HFF-Myc (cell line): Measurements from ENCODE around the gene NRM.
"Not testable (repeated sequence)": the region's sequence is repeated elsewhere in the genome, so short reads cannot be mapped to it uniquely, and the experiment has no call there.

Experiments
- DNase-seq: peaks from one replicate; pipeline ENCODE4 v3.0.0-alpha.2; 2011; ENCODE audit warnings: low read depth; ENCODE audit errors: extremely low read depth
- H3K4me3 ChIP-seq: replicated peaks from 2 replicates; pipeline ENCODE4 v1.5.1; 2011; ENCODE audit warnings: low read depth, mild to moderate bottlenecking, control low read depth, low read length
- TF ChIP-seq, protein P1 (sequence below): IDR thresholded peaks from 2 replicates; pipeline ENCODE4 v1.5.1; 2012; ENCODE audit warnings: mild to moderate bottlenecking, low read depth, low read length, control low read depth; ENCODE audit errors: missing control alignments

The NRM gene

DNA sequence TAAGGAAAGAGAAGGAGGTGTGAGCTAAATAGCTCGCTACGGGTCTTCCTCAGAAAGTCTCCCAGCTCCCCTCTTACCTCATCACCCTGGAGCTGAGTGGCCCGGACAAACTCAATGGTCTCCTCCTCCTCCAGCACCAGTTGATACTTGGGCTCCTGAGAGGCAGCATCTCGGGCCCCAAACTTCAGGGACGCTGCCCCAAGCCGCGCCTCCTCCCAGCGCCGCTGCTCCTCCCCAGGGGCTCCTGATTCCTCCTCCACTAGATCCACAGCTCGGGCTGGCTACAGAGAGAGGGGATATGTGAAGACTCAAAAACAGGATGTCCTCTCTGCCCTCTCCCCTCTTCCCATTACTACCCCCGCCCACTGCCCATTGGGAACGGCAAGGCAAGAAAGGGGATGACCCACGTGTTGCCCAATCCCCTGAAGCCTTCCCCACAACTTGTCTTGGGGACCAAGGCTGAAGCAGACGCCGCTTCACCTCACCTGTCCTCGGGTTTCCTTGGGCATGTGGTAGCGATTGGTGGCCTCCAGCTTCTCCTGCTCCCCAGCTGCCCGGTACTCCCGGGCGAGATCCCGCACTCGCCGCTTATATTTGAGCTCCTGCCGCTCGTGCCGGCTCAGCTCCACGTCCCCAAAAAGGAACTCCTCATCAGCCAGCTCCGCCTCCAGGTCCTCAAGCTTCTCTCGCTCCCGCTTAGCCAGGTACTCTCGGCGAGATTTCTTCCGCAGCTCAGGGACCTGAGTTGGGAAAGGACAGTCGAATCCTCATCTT lies 25.6 kb downstream of the NRM start:
- no peak overlapping the region for H3K4me3 ChIP-seq
- TF ChIP-seq, protein P1, sequence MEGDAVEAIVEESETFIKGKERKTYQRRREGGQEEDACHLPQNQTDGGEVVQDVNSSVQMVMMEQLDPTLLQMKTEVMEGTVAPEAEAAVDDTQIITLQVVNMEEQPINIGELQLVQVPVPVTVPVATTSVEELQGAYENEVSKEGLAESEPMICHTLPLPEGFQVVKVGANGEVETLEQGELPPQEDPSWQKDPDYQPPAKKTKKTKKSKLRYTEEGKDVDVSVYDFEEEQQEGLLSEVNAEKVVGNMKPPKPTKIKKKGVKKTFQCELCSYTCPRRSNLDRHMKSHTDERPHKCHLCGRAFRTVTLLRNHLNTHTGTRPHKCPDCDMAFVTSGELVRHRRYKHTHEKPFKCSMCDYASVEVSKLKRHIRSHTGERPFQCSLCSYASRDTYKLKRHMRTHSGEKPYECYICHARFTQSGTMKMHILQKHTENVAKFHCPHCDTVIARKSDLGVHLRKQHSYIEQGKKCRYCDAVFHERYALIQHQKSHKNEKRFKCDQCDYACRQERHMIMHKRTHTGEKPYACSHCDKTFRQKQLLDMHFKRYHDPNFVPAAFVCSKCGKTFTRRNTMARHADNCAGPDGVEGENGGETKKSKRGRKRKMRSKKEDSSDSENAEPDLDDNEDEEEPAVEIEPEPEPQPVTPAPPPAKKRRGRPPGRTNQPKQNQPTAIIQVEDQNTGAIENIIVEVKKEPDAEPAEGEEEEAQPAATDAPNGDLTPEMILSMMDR: no peak
- DNase-seq: no peak

DNA sequence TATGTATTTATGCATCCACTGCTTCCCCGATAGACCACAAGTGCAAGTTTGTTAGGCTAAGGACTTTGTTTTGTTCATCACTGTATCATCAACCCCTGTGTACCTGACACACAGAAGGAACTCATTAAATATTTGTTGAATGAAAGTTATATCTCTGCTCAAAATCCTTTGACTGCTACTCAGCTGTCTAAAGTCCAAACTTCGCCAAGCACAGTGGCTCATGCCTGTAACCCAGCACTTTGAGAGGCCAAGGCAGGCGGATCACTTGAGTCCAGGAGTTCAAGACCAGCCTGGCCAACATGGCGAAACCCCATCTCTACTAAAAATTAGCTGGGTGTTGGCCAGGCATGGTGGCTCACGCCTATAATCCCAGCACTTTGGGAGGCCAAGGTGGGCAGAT lies 32.9 kb downstream of the NRM start:
- not testable (repeated sequence) for DNase-seq, H3K4me3 ChIP-seq

DNA sequence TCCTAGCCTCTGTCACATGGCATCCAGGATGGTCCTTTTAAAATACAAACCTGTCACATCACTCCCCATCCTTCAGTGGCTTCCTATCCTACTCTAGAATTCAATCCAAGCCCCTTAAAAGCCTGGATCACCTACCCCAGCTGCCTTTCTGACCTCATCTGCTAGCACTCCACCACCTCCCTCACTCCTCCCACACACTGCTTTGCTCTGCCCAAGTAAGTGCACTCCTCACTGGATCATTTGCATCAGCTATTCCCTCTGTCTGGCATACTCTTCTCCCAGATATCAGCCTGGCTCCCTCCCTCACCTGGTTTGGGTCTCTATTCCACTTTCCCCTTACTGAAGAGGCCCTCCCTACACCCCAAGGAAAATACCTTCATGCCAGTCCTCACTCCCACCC lies 33.3 kb downstream of the NRM start:
- TF ChIP-seq, protein P1: no peak
- H3K4me3 ChIP-seq: no peak overlapping the region
- DNase-seq: no peak

DNA sequence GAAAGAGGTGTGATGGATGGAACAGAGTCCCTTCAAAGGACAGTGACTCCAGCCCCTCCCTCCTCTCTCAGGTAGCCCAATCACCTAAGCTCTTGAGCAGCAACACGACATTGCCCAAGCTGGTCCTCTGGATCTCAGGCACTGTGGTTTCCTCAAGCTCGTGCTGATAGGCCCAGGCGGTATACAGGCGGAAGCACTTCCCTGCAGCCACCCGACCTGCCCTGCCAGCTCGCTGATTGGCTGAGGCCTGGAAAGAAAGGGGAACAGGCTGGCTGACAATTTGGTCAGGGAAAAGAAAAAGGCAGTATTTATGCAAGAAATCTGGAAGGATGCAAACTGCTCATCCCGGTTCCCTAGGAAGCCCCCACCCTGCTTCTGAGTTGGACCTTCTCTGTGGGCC lies 34.3 kb downstream of the NRM start:
- no peak overlapping the region for H3K4me3 ChIP-seq
- TF ChIP-seq, protein P1: no peak
- no peak for DNase-seq

DNA sequence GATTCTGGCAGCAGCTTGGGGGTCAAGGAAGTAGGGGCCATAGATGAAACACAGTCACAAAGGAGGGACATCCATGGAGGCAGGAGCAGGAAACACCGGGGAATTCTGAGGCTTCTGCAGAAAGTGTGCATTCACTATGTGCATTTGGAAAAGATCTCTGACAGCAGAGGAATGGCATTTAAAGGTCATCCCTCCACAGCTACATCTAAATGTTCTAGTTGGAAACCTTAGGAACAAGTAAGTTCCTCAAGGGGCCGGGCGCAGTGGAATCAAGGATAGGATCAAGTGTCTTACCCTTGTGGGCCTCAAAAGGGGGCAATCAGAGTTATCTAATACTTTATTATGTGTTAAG lies 35.1 kb downstream of the NRM start:
- TF ChIP-seq, protein P1: no peak
- no peak overlapping the region for H3K4me3 ChIP-seq
- DNase-seq: no peak

DNA sequence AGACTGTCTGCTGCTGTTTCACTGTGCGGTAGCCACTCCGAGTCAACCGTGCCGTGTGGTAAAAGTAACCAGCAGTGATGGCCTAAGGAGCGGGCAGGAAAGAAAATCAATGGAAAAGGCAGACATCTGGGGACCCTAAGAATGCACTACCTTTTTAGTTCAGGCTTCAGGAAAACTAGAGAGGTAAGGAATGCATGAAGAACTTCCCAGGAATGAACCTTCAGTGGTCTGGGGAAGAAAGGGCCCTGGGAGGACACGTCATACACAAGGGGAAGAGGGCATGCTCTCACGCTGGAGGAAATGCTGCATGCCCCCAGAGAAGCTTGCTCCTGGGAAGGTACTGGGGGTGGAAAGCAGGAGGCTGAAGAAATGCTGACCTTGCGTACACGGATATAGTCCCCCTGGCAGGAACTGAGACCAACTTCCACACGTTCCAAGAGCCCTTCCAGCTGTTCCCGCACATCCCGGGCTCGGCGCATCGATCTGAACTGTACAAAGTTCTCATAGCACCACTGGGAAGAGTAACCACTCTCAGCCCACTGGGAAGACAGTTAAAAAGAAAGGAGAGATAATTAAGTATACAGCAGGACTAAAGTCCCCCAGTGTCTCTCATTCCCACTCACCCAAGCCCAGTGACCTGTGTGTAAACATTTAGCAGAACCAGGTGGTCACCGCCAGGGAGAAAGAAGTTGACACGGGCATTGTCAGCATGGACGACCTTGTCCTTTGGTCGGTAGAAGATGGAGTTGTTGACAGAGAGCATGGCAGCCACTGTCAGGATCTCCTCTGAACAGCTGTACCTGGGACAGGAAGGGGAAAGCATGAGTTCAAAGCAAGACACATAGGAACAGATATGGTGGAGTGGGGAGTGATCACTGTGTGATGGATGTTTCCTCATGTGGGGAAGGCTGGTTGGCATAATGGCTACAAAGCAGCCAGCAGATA lies 35.7 kb downstream of the NRM start:
- TF ChIP-seq, protein P1: no peak
- no peak overlapping the region for H3K4me3 ChIP-seq
- DNase-seq: no peak

DNA sequence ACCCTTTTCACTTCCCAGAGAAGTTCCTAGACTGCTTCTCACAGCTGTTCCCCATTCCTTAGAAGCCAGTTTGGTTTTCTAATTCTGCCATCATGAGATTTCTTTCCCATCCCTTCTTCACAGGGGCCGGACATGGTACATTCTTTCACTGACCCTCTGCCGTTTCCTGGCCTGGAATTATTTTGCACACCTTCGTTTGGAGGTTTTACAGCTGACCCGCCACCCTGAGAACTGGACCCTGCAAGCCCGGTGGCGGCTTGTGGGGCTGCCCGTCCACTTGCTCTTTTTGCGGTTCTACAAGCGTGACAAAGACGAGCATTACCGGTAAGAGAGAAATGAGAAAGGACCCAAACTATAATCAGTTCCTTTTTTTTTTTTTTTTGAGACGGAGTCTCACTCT lies 39.6 kb downstream of the NRM start:
- DNase-seq: no peak
- no peak overlapping the region for H3K4me3 ChIP-seq
- TF ChIP-seq, protein P1: no peak
